ENCODE measurements around the gene BTBD9. TPM values are rescaled to one million over a fixed set of nuclear protein-coding genes. Genes with fewer than 3 reads are reported as not detected.

BTBD9 gene
- total RNA-seq, 2 donors from 2014 or later: 26.1 to 31.3 TPM

- ATAC-seq (no peak), DNase-seq (no peak)
- intact Hi-C loops (cut with DNase I, micrococcal nuclease): loop anchor here in 1 of 2 donors (10.0 kb wide), 1 partner anchor 784 kb away; no protein-coding TSS in a partner anchor
Measured at GRCh38 chr6:38498805-38499445, 140.8 kb downstream of the BTBD9 start.

DNA sequence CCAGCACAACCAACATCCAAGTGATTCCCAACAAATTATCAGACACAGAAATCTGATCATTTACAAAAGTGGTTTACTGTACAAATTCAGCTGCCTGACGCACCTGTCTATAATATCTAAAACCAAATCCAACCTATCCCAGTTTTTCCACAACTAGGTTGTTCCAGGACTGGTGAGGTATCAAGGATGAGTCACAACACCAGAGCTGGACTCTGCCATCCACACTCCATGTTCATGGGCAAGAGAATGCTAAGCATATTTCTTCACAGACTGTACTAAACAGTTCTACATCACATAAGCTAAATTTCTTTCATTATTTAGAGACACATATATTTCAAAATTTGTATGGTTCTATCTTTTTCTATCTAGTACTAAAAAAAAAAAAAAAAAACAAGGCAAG lies 141.6 kb downstream of the BTBD9 start:
- DNase-seq (no peak), ATAC-seq (no peak)
- intact Hi-C loops (cut with DNase I, micrococcal nuclease): loop anchor here in 1 of 2 donors (10.0 kb wide), 1 partner anchor 783 kb away; no protein-coding TSS in a partner anchor

DNA sequence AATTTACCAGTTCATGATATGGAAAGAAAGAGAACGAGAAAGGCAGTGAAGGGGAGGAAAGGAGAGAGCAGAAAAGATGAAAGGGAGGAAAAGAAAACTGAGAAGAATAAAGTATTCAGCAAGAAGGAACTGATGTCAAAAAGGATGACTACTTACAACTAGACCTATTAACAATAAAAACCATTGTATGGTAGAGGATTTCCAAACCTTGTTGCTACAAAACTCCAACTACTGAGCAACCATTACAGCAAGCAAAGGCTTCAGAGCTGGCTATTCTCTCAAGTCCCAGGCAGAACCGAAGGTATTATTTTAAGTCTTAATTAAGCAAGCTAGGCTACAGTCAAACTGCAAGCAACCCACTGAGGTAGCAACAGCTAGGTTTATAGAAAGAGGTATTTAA lies 142.2 kb downstream of the BTBD9 start:
- DNase-seq (no peak), ATAC-seq (no peak)
- intact Hi-C loops (cut with DNase I, micrococcal nuclease): loop anchor here in 1 of 2 donors (10.0 kb wide), 1 partner anchor 783 kb away; no protein-coding TSS in a partner anchor

DNA sequence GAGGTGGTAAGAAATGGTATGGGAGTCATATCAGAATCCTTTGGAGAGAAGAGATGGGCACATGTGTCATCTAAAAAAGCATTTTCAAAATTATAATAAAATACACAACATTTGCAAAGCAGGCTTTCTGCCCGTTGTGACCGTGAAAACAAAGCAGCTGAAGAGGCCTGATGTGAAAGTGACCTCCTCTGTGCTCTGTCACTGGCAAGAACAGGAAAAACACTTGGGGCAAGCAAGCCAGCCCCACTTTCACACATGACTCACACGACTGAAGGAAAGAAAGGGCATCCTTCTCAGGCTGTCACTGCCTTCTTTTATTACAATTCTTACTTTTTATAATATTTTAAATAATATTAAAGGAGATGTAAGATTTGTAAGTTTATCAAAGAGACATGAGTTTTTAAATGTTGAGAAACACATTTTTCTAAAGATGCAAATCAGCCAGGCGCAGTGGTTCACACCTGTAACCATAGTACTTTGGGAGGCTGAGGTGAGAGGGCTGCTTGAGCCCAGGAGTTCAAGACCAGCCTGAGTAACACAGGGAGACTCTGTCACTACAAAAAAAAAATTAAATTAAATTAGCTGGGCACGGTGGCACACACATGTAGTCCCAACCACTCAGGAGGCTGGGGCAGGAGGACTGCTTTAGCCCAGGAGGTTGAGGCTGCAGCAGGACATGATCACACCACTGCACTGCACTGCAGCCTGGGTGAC lies 143.7 kb downstream of the BTBD9 start:
- intact Hi-C loops (cut with DNase I, micrococcal nuclease): loop anchor here in 1 of 2 donors (10.0 kb wide), 1 partner anchor 781 kb away; no protein-coding TSS in a partner anchor
- DNase-seq: no peak
- ATAC-seq: no peak

DNA sequence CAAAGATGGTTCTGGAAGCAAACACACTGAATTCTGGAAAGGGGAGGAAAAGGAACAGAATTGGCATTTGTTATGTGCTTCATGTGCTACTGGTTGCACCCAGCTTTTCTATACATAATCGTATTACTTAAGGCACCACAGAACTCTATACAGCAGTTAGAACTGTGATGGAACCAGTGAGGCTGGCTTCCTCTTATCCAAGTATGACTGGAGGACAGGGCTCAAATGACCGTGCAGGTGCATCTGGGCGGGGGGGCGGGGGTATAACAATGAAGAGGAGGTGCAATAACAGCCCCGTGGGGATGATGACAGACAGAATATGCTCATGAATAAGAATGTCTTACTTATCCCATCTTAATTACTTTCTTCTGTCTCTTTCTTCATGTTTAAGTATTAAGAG lies 144.2 kb downstream of the BTBD9 start:
- intact Hi-C loops (cut with DNase I, micrococcal nuclease): loop anchor here in 1 of 2 donors (10.0 kb wide), 1 partner anchor 781 kb away; no protein-coding TSS in a partner anchor
- no peak for ATAC-seq

GRCh38 chr6:38493931-38494547 lies 145.7 kb downstream of the BTBD9 start:
- intact Hi-C loops (cut with DNase I, micrococcal nuclease): loop anchor here in 1 of 2 donors (10.0 kb wide), 1 partner anchor 779 kb away; no protein-coding TSS in a partner anchor
- peak; percentile 62 for ATAC-seq
- peak; percentile 42 to 77 for DNase-seq

More for the DNA sequence above, 144.2 kb downstream of the BTBD9 start:
- no peak for DNase-seq

- DNase-seq (no peak), ATAC-seq (no peak)
- intact Hi-C loops (cut with DNase I, micrococcal nuclease): loop anchor here in 1 of 2 donors (10.0 kb wide), 1 partner anchor 777 kb away; no protein-coding TSS in a partner anchor
Measured at GRCh38 chr6:38492031-38492430, 147.7 kb downstream of the BTBD9 start.

DNA sequence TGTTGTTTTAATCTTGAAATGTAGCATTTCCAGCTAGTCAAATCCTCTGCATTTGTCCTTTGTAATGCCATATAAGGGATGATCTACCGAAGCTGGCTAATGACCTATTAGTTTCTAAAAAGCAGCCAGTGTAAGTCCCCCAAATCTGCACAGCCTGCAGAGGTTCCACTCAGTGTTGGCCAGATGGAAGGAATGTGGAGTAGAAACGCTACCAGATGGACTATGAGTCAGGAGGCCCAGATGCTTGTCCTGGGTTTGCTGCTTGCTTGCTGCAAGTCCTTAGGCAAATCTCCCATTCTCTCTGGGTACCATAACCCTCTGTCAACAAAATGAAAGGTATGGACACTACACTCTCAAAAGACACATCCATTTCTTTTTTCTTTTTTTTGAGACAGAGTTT lies 149.8 kb downstream of the BTBD9 start:
- DNase-seq: no peak
- no peak for ATAC-seq
- intact Hi-C loops (cut with DNase I, micrococcal nuclease): loop anchor here in 1 of 2 donors (10.0 kb wide), 1 partner anchor 775 kb away; no protein-coding TSS in a partner anchor

DNA sequence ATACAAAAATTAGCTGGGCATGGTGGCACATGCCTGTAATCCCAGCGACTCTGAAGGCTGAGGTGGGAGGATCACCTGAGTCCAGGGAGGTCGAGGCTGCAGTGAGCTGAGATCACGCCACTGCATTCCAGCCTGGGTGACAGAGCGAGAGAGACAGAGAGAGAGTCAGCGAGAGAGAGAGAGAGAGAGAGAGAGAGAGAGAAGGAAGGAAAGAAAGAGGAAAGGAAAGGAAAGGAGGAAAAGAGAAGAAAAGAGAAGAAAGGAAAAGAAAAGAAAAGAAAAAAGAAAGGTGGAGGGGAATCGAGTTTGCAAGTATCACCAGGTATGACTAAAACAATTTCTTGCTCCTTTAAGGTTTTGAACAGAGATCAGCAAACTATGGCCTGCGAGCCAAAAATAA lies 152.3 kb downstream of the BTBD9 start:
- DNase-seq: no peak
- intact Hi-C loops (cut with DNase I, micrococcal nuclease): no loop called here
- no peak for ATAC-seq

- no peak for DNase-seq
- intact Hi-C loops (cut with DNase I, micrococcal nuclease): no loop called here
- no peak for ATAC-seq
Measured at GRCh38 chr6:38485488-38485887, 154.2 kb downstream of the BTBD9 start.

GRCh38 chr6:38484656-38485055 lies 155.1 kb downstream of the BTBD9 start:
- intact Hi-C loops (cut with DNase I, micrococcal nuclease): no loop called here
- ATAC-seq (no peak), DNase-seq (no peak)

DNA sequence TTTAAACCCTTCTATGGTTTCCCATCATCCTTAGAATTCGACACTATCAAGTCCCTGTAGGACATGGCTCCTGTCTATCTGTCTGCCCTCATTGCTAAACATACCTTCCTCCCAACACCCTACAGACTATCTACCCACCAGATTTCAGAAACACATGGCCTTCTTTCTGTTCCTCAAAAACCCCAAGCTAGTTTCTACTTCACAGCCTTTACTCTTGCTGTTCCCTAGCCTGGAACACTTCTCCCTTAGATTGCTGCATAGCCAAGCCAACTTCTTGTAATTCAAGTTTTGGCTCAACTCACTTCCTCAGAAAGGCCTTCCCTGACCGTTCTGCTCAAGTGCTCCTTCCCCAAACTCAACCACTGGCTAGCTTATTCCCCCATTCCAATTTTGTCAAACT lies 156.2 kb downstream of the BTBD9 start:
- DNase-seq (no peak), ATAC-seq (no peak)
- intact Hi-C loops (cut with DNase I, micrococcal nuclease): no loop called here

DNA sequence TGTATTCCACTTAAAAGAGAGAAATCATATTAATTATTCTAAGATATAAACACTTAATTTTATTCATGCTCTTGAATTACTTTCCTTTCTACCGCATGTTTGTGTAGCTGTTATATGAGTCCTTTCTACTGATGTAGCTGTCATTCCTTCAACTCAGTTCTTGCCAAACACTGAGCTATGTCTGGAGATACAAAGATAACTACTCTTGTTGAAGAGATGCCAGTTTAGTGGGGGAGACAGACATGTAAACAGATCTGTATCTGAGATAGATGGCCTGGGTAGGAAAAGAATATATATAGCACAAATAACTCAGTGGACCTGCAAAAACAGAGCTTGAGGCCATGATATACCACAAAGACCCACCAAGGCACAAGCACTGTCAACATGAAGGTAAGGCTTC lies 157.3 kb downstream of the BTBD9 start:
- intact Hi-C loops (cut with DNase I, micrococcal nuclease): no loop called here
- DNase-seq (no peak), ATAC-seq (no peak)

GRCh38 chr6:38481851-38482250 lies 157.9 kb downstream of the BTBD9 start:
- intact Hi-C loops (cut with DNase I, micrococcal nuclease): no loop called here

DNA sequence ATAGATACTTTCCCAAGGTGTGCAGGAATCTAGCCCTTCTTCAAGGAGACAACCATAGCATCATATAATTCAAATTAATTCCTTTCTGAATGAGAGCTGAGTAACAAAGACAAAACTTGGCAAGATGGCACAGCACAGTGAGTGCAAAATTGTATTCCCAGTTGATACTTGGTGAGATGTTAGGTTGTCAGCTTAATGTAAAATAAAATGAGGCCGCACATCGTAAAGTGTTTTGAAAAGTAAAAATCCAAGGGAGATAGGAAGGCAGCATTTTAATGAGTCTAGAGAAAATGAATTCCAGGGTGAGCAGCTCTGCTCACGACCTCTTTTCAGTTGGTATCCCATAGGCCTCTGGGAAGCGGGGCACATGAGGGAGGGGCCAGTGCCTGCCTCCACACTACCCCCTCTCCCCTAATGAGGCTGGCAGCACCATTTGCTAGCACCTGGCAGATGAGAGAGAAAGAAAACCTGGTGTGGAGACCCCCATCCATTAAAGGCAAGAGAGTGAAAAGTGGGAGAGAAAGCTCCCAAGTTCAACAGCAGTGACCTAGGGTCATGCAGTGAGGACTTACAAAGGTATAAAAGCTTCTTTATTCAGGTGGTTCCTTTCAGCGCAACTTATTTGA lies 158.4 kb downstream of the BTBD9 start:
- no peak for DNase-seq
- ATAC-seq: no peak
- intact Hi-C loops (cut with DNase I, micrococcal nuclease): no loop called here

More at GRCh38 chr6:38481851-38482250, 157.9 kb downstream of the BTBD9 start:
- ATAC-seq (no peak), DNase-seq (no peak)

- DNase-seq (no peak), ATAC-seq (no peak)
- intact Hi-C loops (cut with DNase I, micrococcal nuclease): no loop called here
Measured at GRCh38 chr6:38480036-38480435, 159.7 kb downstream of the BTBD9 start.

DNA sequence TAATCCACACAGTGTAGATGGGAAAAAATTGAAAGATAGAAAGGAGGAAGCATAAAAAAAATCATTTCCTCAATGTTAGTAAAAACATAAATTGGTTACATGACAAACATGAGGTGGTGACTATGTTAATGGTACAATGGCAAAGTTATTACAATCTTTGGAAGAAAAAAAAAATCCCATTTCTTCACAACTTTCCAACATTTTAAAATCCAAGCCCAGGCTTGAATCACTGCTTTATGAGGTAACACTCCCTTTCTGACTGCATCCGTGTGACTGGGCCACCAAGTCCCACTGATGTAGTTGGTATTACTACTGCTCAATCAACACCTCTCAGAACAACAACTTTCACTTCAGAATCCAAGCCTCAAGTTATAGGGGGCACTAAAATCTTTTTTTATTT lies 160.4 kb downstream of the BTBD9 start:
- intact Hi-C loops (cut with DNase I, micrococcal nuclease): no loop called here

GRCh38 chr6:38477680-38478260 lies 162.0 kb downstream of the BTBD9 start:
- intact Hi-C loops (cut with DNase I, micrococcal nuclease): no loop called here
- DNase-seq (no peak), ATAC-seq (no peak)

More for the DNA sequence above, 160.4 kb downstream of the BTBD9 start:
- ATAC-seq (no peak), DNase-seq (no peak)

DNA sequence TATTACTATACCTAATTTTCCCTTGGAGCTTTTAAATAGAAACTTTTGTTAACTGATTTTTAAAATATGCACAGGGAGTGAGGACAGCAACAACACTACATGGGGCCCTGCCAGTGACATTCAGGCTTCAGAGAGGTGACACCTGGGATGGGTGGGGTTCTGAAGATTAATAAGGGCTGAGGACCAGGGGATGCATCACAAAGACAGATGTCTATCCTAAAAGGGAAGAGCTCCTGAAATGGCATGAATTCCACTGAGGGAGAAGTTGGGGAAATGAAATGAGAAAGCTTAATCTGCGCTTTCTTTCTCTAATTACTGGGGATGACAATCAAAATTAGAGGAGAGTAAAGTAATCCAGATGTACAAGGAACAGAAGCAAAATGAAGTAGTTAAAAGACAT lies 162.8 kb downstream of the BTBD9 start:
- no peak for ATAC-seq
- intact Hi-C loops (cut with DNase I, micrococcal nuclease): no loop called here
- DNase-seq: no peak

Measured in left colon (tissue), 2 donors.